Large intestine (tissue), 3 donors: ENCODE data around the gene SKAP1. TPM values are rescaled to one million over a fixed set of nuclear protein-coding genes. Genes with fewer than 3 reads are reported as not detected.
"Not testable (repeated sequence)": the region's sequence is repeated elsewhere in the genome, so short reads cannot be mapped to it uniquely, and the experiment has no call there.

ENCODE experiments used
- DNase-seq, 2 donors: peaks; one replicate each; pipeline versions ENCODE4 v3.0.0 to v3.0.0-alpha.2; 2013
- H3K27ac ChIP-seq: one replicate; pipeline ENCODE4 v1.5.1; 2013; ENCODE audit warnings: low read length
- H3K27me3 ChIP-seq: 2 replicates; pipeline ENCODE4 v1.6.1; 2013; ENCODE audit warnings: low read length; ENCODE audit not compliant: control insufficient read depth, insufficient read depth
- H3K36me3 ChIP-seq: 2 replicates; pipeline ENCODE4 v1.6.1; 2013; ENCODE audit warnings: low read length; ENCODE audit not compliant: control insufficient read depth, insufficient read depth
- H3K4me1 ChIP-seq: one replicate; pipeline ENCODE4 v1.6.1; 2013; ENCODE audit warnings: low read length; ENCODE audit not compliant: control insufficient read depth, insufficient read depth
- H3K4me3 ChIP-seq: one replicate; pipeline ENCODE4 v1.5.1; 2013; ENCODE audit warnings: low read length
- H3K9me3 ChIP-seq: one replicate; pipeline ENCODE4 v1.6.1; 2013; ENCODE audit warnings: mild to moderate bottlenecking, low read depth, low read length, moderate library complexity; ENCODE audit not compliant: control insufficient read depth
- WGBS: methylation state at CpG from one replicate; pipeline ENCODE4 v1.1.5; 2013; ENCODE audit warnings: low lambda C conversion rate; ENCODE audit not compliant: insufficient coverage; 5-methylcytosine and 5-hydroxymethylcytosine counted together
- polyA plus RNA-seq: library from polyadenylated mRNA; unstranded; fragments of 120-200 nt; gene quantifications from one replicate; pipeline ENCODE4 v1.2.1, GENCODE V29; 2013

The SKAP1 gene
- polyA plus RNA-seq, 1 donor = 3.0 TPM

DNA sequence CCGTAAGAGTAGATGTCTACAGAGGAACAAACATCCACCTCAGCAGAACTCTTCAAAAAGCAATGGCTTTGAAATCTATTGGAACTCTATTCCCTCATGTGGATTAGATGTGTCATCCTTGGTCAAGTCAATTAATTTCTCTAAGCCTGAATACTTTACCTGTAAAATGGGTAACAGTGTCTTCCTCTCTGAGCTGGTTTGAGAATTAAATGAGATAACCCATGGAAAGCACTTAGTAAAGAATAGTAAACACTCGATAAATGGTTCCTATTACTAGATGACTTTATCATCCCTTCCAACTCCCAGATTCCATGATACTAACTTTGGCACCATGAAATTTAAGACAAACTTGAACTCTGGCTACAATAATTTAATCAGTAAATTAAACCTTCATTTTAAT lies 89.1 kb downstream of the SKAP1 start:
- WGBS = 100% methylated on average over 1 of the region's 2 CpGs
- H3K27ac ChIP-seq = no peak overlapping the region
- no peaks in the 10 kb centered on the region for H3K4me1 ChIP-seq
- H3K36me3 ChIP-seq = no peaks in the 10 kb centered on the region
- no peaks in the 10 kb centered on the region for H3K9me3 ChIP-seq
- no peaks in the 10 kb centered on the region for H3K27me3 ChIP-seq
- no peak overlapping the region for H3K4me3 ChIP-seq
- no peak for DNase-seq

DNA sequence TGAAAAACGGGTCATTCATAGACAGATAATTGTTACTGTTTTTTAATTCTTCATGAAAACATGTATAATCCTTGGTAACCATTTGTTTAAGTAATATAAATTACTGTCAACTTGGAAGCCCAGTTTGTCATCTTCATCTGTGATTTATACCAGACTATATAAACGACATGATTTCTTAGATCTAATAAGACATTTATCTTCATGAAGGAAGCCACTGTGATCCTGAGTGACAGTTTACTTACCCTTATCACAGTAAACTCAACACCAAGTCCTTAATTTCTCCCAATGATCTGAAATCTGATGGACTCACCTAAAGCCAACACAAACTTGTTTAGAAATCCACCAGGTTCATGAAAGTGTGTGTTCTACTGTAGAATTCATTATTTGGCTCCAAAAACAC lies 91.3 kb downstream of the SKAP1 start:
- Histone ChIP-seq H3K27me3 (no peaks in the 10 kb centered on the region), H3K9me3 (no peaks in the 10 kb centered on the region), H3K4me3 (no peak overlapping the region), H3K36me3 (no peaks in the 10 kb centered on the region), H3K4me1 (no peaks in the 10 kb centered on the region), H3K27ac (no peak overlapping the region)
- DNase-seq = no peak
- WGBS = 0% methylated on average over 1 of the region's 2 CpGs

DNA sequence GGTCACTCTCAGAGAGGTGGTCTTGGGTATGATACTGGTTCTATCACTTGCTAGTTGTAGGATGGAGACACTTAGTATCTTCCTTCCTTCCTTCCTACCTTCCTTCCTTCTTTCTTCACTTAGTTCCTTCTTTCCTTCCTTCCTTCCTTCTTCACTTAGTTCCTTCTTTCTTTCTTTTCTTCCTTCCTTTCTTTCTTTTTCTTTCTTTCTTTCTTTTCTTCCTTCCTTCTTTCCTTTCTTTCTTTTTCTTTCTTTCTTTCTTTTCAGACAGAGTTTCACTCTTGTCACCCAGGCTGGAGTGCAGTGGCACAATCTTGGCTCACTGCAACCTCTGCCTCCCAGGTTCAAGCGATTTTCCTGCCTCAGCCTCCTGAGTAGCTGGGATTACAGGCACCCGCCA lies 92.1 kb downstream of the SKAP1 start:
- not testable (repeated sequence) for H3K4me3 ChIP-seq, H3K4me1 ChIP-seq, H3K36me3 ChIP-seq, H3K9me3 ChIP-seq, H3K27ac ChIP-seq, DNase-seq, H3K27me3 ChIP-seq
- 100% methylated on average over 1 of the region's 2 CpGs for WGBS

DNA sequence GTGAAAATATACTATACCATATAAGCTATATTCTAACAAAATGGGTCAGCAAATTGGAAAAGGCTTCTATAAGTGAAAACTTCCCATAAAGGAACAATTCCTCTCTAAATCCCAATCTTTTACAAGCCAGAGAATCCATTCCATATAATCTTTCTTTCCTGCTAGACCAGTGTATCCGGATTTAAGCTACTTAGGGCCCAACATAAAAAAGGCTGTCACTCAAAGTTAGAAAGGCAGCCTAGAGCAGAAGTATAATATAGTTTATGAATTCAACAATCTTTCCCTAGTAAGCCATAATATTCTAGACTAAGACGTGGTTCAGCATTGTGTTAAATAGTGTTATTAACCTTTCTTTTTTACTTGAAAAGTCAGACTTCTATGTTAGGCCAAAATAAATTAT lies 93.0 kb downstream of the SKAP1 start:
- Histone ChIP-seq H3K9me3 (no peaks in the 10 kb centered on the region), H3K4me1 (no peaks in the 10 kb centered on the region), H3K27ac (no peak overlapping the region), H3K27me3 (no peaks in the 10 kb centered on the region), H3K36me3 (no peaks in the 10 kb centered on the region), H3K4me3 (no peak overlapping the region)
- no CpG with 5 or more reads among the region's 2 CpGs for WGBS
- DNase-seq = no peak

DNA sequence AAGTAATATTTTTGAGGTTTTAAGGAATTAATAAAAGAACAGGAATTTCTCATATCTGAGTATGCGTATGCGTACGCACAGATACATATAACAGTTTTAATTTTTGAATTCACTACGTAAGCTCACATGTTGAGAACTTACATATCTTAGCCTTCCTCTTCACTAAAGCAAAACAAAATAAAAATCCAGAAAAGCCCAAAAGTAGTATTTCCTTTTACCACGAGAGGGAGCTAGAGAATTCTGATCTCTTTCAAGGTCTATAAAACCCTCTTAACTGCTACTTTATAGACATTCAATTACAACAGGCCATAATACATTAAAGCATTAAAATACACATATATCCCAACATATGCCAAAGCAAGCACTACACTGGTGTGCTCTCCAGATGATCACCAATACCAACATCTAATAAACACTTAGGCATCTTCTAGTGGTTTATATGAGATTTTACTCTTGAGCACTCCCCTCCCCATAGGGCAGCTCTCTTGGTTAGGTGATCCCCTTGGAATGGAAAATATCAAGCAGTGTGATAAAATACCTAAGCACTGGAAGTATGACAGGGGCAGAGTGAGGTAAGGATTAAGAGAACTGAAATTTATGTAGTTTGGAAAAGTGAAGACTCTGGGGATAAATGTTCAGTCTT lies 94.0 kb downstream of the SKAP1 start:
- Histone ChIP-seq H3K4me3 (no peak overlapping the region), H3K36me3 (no peaks in the 10 kb centered on the region), H3K27me3 (peaks cover 2% of the 10 kb centered on the region), H3K27ac (no peak overlapping the region), H3K4me1 (no peaks in the 10 kb centered on the region), H3K9me3 (no peaks in the 10 kb centered on the region)
- whole genome bisulfite sequencing = 6% methylated on average over 5 of the region's 5 CpGs
- DNase-seq = peak; percentile 26 to 54

DNA sequence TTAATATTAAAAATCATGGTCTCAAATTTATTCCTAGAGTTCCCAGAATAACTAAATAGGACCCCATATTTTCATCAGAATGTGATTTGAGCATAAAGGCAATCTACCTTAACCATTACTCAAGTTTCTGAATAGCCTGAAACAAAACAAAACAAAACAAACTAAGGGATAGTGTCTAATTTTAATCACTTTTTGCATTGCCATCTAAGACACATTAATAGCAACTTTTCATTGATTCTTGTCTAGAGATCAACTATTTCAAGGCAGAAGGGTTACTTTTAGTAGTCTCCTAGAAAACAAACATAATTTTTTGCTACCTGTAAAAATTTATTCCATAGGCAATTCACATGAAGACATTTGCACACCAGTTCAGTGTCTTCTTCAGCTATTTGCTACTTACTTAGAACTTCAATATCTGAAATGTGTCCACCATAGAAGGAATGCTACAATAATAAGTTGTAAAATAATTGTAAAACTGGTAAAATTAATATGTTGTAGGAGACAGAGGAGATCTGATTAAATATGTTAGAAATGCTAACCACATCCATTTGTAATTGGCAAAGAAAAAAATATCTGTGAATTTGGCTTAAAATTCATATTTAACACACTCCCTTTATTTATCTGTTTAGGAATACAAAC lies 94.7 kb downstream of the SKAP1 start:
- Histone ChIP-seq H3K9me3 (no peaks in the 10 kb centered on the region), H3K36me3 (no peaks in the 10 kb centered on the region), H3K27me3 (peaks cover 2% of the 10 kb centered on the region), H3K4me1 (no peaks in the 10 kb centered on the region), H3K27ac (no peak overlapping the region), H3K4me3 (no peak overlapping the region)
- no peak for DNase-seq

DNA sequence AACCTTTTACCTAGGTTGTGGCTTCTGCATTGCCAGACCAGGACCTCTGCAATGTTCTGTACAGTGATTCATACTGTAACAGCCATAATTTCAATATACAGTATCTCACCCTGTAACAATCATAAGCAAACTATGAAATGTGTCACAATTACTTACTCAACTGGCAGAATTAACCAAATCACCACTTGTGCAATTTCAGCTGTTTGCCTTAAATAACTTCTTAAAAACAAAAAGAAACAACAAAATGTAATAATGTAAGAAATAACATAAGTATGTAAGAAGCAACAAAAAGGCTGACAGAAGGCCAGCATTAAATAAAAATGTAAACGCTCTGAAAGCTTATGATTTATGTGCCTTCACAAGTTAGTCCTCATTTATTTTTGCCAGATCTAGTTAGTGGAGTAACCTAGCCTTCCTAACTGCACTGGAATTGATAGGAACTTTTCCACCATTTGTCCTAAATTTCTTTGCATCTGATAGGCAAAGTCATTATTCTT lies 96.9 kb downstream of the SKAP1 start:
- Histone ChIP-seq H3K4me3 (no peak overlapping the region), H3K27ac (no peak overlapping the region), H3K36me3 (no peaks in the 10 kb centered on the region), H3K9me3 (no peaks in the 10 kb centered on the region), H3K4me1 (no peaks in the 10 kb centered on the region), H3K27me3 (peaks cover 2% of the 10 kb centered on the region)
- DNase-seq = no peak
- no CpG with 5 or more reads among the region's 1 CpG for WGBS

DNA sequence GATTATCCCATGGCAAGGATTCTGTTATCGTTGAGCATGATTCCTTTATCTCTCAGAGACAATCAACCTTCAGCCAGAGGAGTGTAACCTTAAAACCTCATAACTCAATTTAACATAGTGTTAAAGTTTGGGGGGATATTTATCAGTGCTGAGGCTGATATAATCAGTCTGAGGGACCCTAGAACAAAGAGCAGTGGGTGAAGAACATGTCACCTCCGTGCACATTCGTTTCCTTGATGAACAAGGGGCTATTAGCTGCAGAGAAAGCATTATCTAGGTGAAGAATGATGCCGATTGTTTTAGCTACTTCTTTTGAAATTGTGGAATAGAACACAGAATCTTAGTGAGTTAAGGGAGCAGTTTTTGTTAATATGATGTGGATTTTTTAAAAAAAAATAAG lies 99.1 kb downstream of the SKAP1 start:
- H3K4me1 ChIP-seq = peaks cover 4% of the 10 kb centered on the region
- H3K36me3 ChIP-seq = no peaks in the 10 kb centered on the region
- peaks cover 4% of the 10 kb centered on the region for H3K27me3 ChIP-seq
- no peaks in the 10 kb centered on the region for H3K9me3 ChIP-seq
- no peak for DNase-seq
- WGBS = 40% methylated on average over 1 of the region's 4 CpGs
- H3K27ac ChIP-seq = no peak overlapping the region
- H3K4me3 ChIP-seq = no peak overlapping the region

DNA sequence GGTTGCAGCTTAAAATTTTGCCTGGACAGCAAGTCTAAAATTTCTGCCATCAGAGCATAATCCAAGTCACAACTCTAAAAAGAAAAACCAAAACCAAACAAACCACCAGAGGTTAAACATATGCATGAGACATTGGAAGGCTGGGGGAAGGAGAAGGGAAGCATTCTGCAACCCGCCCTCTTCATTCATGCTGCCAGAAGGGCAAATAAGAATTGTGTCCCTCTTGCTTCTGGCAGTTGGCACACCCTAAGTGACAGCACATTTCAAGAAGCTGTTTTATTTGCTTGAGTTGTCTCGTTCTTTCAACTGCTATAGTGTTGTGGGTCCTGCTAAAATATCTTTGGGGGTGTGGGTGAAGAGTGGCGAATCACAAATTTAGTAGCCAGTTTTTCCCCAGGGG lies 99.6 kb downstream of the SKAP1 start:
- WGBS = 50% methylated on average over 1 of the region's 3 CpGs
- no peaks in the 10 kb centered on the region for H3K36me3 ChIP-seq
- H3K27me3 ChIP-seq = peaks cover 4% of the 10 kb centered on the region
- peaks cover 6% of the 10 kb centered on the region for H3K4me1 ChIP-seq
- no peak overlapping the region for H3K4me3 ChIP-seq
- no peaks in the 10 kb centered on the region for H3K9me3 ChIP-seq
- H3K27ac ChIP-seq = no peak overlapping the region
- DNase-seq = no peak

DNA sequence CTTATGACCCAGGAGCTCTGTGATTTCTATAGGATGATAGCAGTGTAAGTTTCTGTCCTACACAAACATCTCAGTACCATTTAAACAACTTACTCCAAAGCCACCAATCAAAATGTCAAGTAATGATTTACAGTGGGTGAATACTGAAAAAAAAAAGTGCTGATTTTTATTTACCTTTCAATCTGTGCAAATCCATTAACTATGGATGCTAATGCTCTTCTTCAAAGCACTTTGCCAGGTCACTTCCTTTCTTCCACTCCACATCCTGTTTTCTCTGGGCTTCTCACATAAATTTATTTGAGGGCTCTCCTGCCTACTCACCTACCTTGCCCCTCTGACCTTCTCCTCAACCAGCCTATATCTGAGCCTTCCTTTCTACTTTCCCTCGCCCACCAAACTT lies 101.6 kb downstream of the SKAP1 start:
- H3K27ac ChIP-seq = no peak overlapping the region
- no peaks in the 10 kb centered on the region for H3K9me3 ChIP-seq
- peaks cover 10% of the 10 kb centered on the region for H3K4me1 ChIP-seq
- no peak overlapping the region for H3K4me3 ChIP-seq
- H3K36me3 ChIP-seq = no peaks in the 10 kb centered on the region
- no peak for DNase-seq
- WGBS = no CpG with 5 or more reads among the region's 1 CpG
- H3K27me3 ChIP-seq = peaks cover 4% of the 10 kb centered on the region

DNA sequence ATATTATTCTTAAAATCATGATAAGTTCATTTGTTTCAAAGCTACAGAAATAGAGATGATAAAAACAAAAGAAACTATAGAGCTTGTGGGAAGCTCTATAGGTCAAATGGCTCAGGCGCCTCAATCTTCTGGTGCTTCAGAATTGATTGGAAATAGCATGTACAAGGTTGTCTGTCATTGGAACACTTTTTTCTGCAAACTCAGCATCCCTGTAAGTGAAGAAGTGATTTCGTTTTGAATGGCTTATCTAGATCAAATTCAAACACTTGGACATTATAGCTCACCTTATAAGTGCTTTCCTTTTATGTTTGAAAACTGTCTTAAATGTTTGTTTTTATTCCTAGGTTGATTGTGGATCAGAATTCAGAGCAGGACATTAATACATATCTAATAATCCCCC lies 103.7 kb downstream of the SKAP1 start:
- peaks cover 10% of the 10 kb centered on the region for H3K4me1 ChIP-seq
- H3K36me3 ChIP-seq = no peaks in the 10 kb centered on the region
- no peak for DNase-seq
- WGBS = 40% methylated on average over 1 of the region's 2 CpGs
- no peak overlapping the region for H3K4me3 ChIP-seq
- no peak overlapping the region for H3K27ac ChIP-seq
- no peaks in the 10 kb centered on the region for H3K9me3 ChIP-seq
- peaks cover 3% of the 10 kb centered on the region for H3K27me3 ChIP-seq
